NCI-H2081 (cell line): Measurements from ENCODE around the gene TUBA1B.
"Not testable (repeated sequence)": the region's sequence is repeated elsewhere in the genome, so short reads cannot be mapped to it uniquely, and the experiment has no call there.

Experiments used
- DNase-seq, 2 experiments: peaks; one replicate each; lab custom pipeline; 2025; lab: John Stamatoyannopoulos, UW

The TUBA1B gene

GRCh38 chr12:49131051-49131893 lies at the start of gene TUBA1B:
TSS of gene TUBA1B (minus strand) at chr12:49131395. CDS start at chr12:49131300, 95 bp downstream.
- peak; percentile 93 to 94 for DNase-seq

DNA sequence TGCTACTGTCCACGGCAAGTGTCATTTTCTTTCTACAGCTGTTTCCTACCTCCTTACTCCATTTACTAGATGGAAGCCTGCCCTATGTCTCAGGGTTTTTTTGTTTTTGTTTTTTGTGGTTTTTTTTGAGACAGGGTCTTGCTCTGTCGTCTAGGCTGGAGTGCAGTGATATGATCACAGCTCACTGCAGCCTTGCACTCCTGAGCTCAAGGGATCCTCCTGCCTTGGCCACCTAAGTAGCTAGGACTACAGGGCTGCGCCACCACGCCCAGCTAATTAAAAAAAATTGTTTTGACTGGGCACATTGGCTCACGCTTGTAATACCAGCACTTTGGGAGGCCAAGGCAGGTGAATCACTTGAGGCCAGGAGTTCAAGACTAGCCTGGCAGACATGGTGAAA lies 43.0 kb upstream of the TUBA1B start:
- no peak for DNase-seq

GRCh38 chr12:49170924-49171323 lies 39.7 kb upstream of the TUBA1B start:
- no peak for DNase-seq

DNA sequence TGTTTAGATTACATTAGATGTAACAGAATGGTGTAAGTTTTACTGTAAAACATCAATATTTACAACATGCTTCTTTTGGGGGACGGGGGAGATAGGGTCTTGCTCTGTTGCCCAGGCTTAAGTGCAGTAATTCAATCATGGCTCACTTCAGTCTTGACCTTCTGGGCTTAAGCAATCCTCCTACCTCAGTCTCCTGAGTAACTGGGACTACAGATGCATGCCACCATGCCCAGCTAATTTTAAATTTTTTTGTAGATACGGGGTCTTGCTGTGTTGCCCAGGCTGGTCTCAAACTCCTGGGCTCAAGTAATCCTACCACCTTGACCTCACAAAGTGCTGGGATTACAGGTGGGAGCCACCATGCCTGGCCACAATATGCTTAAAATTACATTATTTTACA lies 33.9 kb upstream of the TUBA1B start:
- DNase-seq, result no peak

DNA sequence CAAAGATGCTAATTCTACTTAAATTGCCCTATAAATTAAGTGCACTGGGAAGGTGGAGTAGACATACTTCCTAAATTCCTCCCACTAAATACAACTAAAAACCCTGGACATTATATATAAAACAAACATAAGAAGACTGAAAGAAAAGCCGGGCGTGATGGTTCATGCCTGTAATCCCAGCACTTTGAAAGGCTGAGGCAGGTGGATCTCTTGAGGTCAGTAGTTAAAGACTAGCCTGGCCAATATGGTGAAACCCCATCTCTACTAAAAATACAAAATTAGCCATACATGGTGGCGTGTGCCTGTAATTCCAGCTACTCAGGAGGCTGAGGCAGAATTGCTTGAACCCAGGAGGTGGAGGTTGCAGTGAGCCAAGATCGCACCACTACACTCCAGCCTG lies 30.7 kb upstream of the TUBA1B start:
- DNase-seq, result not testable (repeated sequence)

DNA sequence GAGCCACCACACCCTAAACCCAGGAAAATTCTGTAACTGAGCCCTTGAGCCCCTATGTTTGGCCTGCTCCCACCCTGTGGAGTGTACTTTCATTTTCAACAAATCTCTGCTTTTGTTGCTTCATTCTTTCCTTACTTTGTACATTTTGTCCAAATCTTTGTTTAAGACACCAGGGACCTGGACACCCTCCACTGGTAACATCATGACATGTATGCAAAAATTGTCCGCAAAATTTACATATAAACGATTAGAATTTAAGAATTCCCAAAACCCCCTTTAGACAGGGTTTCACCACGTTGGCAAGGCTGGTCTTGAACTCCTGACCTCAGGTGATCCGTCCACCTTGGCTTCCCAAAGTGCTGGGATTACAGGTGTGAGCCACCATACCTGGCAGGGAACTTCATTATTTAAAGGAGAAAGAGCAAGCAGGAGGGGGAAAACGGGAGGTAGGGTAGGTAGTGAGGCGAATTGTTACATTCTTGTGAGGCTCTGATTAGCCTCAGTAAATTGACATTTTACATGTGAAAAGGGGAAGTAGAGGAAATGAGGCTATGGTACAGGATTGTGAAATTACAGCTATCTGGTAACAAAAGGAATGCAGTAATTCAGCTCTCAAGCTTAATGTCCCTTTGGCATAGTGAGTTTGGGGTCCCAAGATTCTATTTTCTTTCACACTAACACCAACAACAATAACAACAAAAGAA lies 30.0 kb upstream of the TUBA1B start:
- no peak for DNase-seq

DNA sequence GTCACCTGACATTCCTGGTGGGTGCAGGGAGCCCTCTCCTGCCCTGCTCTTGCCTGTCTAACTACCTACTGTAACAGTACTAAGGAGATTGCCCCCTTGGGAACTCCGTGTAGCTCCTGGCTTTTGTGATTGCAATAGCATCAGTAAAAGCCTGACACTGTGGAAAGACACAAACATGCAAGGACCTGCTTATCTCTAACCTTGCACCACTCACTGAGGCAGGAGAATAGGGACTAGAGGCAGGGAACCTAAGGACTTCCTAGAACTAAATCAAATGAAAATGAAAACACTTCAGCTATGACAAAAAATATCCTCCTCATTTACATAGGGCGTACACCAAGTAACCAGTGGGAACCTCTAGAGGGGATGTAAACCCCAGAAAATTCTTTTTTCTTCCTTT lies 29.2 kb upstream of the TUBA1B start:
- no peak for DNase-seq

DNA sequence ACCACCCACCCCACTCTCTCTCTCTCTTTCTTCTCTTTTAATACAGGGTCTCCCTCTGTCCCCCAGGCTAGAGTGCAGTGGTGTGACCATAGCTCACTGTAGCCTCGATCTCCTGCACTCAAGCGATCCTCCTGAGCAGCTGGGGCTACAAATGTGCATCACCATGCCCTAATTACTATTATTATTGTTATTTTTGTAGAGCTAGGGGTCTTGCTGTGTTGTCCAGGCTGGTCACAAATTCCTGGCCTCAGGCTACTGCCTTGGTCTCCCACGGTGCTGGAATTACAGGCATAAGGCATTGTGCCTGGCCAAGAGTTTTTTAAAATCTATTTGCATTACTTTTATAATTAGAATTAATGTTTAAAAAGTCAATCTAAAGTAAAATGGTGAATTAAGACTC lies 23.0 kb upstream of the TUBA1B start:
- DNase-seq, result no peak

DNA sequence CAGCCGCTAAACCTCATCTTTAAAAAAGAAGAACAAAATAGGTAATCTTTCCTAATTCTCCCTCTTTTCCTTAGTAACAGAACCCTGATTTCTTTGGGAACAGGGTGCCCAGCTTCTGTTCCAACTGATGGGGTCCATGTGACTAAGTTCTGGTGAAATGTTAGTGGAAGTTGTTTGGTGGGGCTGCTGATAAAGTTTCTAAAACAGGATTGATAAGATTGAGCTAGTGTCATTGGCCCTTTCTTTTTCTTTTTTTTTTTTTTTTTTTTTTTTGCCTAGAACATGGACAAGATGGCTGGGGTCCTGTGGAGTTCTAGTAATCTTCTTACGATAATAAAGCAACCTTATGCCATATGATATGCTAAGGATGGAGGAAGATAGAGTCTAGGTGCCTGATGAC lies 16.2 kb upstream of the TUBA1B start:
- no peak for DNase-seq

DNA sequence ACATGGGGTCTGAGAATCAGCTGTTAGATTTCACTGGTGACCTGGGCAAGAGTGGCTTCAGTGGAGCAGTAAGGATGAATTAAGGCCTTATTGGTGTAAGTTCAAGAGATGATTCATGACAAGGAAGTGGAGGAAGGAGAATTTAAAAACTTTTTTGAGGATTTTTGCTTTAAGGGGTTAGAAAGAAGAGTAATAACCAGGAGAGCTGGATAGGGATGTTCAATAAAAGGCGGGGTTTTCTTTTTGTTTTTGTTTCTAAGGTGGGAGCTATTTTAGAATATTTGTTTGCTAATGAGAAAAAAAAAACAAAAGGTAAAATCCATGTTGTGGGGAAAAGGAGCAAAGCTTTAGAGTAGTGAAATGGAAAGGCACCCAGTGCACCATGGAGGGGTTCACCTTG lies 15.2 kb upstream of the TUBA1B start:
- DNase-seq, result no peak

DNA sequence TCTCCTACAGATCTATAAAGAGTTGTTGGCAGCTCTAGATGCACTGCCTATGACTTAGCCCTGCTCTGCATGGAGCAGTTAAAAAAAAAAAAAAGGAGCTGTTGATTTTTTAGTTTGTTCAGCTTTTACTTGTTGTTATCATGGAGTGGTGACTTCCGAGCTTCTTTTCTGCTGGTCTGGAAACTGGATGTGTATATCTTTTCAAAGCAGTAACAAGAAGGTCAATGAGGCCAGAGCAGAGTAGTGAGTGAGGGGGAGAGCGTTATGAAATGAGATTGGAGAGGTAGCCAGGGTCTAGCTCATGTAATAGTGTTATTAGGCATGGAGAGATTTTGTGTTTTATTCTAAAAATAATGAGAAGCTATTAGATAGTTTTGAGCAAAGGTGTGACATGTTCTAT lies 13.2 kb upstream of the TUBA1B start:
- no peak for DNase-seq

GRCh38 chr12:49138999-49139398 lies 7.8 kb upstream of the TUBA1B start:
- DNase-seq, result no peak

DNA sequence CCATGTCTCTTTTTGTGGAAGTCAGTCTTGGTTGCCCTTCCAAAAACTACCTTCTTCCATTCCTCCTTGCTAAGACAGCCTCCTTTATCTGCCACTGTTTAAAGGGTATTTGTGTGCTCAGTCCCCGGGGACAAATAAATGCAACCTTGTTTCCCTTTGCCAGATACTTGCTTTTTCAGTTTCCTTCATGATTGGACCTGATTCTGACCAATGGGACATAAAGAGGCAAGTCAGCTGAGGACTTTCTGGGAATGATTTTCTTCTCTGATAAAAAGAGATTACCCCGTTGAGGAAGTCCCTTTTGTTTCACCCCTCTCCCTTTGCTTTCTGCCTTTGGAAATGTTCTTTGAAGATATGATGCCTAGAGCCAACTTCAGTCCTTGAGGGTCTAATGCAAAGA lies 7.4 kb upstream of the TUBA1B start:
- DNase-seq, result no peak

GRCh38 chr12:49137476-49137875 lies 6.3 kb upstream of the TUBA1B start:
- DNase-seq, result no peak

DNA sequence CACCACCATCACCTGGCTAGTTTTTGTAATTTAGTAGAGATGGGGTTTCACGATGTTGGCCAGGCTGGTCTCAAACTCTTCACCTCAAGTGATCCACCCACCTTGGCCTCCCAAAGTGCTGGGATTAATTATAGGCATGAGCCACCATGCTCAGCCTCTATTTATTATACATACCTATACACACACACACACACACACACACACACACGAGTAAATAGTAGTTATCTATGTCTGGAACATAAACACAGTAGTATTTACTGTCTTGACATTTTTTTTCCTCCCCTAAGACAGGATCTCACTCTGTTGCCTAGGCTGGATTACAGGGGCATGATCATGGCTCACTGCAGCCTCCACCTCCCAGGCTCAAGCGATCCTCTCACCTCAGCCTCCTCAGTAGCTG lies 5.8 kb upstream of the TUBA1B start:
- DNase-seq, result not testable (repeated sequence)

GRCh38 chr12:49133590-49133989 lies 2.4 kb upstream of the TUBA1B start:
- no peak for DNase-seq

GRCh38 chr12:49133014-49133413 lies 1.8 kb upstream of the TUBA1B start:
- peak in 1 of 2 experiments; percentile 35 for DNase-seq

DNA sequence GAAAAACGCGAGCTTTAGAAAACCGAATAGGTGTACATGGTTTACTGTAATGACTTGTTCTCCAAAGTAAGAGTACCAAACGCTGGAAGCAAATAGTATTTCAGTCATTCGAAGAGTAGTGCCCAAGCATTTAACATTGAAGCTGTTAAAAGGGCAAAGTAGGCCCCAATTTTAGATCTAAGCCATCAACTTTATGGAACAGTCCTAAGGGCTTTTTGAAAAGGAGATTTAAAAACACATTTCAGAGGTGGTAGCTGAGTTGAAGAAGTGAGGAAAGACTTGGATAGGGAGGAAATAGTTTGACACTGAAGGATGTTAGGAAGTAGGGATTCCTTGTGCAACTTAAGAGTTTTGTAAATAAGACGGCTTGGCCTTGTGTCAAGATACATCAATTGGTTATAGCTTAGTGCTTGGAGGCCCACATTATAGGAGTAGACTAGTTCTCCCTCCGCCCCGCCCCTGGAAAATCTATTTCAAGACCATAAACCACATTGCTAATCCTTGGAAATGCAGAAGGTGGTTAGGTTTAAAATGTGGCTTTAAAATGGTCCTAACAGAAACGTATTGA lies 783 bp upstream of the TUBA1B start:
- peak; percentile 30 to 59 for DNase-seq

DNA sequence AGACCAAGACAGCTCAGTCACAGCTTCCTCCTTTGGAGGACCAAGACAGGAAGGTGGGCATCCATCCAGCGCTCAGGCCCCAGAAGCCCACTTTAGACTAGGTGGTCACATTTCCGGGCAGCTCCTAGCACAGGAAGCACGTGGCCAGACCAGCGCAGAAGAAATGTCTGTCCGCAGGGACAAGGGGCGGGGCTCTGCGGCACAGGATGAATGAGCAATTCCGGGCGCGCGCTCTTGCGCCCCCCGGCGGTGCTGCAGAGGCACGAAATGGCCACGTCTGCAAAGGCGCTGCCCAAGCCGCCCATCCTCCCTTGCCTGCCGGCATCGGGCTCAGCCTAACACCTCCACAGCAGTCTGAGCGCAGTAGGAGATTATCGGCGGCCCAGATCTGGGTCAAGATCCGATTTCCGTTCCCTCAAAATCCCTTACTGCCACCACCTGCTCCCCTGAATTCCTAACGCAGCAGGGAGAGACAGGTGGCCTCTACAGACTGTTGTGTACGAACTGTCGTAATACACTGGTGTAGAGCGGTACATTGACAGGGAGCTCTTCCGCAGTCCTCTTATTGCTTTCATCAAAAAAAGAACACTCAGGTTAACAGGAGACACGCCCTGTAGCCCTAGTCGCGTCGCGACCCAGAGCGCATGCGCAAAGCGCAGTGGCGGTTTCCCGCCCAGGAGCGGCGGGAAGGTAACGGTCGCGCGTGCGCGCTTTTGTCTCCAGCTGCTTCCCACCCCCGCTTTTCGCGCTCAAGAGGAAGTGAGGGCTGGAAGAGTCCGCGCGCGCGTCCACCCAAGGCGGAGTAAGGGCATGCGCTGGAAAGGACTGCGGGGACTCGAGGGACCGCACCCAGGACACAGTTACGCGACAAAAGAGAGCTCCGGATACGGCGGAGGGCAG lies 794 bp downstream of the TUBA1B start:
- peak; percentile 94 for DNase-seq

DNA sequence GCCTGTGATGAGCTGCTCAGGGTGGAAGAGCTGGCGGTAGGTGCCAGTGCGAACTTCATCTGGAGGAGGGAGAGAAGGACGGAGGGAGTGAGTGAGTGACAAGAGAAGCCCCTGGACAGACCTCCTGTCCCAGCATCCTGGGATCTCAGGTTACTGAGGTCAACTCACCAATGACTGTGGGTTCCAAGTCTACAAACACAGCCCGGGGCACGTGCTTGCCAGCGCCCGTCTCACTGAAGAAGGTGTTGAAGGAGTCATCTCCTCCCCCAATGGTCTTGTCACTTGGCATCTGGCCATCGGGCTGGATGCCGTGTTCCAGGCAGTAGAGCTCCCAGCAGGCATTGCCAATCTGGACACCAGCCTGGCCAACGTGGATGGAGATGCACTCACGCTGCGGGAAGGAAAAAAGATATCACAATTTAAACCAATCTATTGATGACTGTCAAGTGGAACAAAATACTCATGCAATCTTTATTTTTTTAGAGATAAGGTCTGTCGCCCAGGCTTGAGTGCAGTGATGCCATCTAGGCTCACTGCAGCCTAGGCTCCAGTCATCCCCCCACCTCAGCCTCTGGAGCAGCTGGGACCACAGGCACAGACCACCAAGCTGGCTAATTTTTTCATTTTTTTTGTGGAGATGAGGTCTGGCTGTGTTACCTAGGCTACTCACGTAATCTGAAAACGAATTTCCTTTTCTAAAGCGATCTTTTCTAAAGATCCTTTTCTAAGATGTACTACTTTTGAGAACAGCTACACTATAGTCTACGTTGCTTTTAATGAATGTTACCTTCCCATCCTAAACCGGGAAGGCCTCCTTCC lies 1.7 kb downstream of the TUBA1B start:
- no peak for DNase-seq

- DNase-seq, result not testable (repeated sequence)
Measured at GRCh38 chr12:49127971-49128370, 3.2 kb downstream of the TUBA1B start.
